ENCODE results near the gene ZNF236.

Gene ZNF236

GRCh38 chr18:76816127-76816526 is 6.2 kb upstream of the ZNF236 start:
- H3K79me2 ChIP-seq (ENCODE audit: insufficient read depth, low read length): peaks cover 34% of the 10 kb centered on the region
- no peak overlapping the region for H3K9ac ChIP-seq (ENCODE audit: low read length)
- H3K27me3 ChIP-seq (ENCODE audit: insufficient read depth, low read length): no peaks in the 10 kb centered on the region
- no peak overlapping the region for H3K4me2 ChIP-seq (ENCODE audit: low read length)
- H3K9me3 ChIP-seq (ENCODE audit: low read length): no peaks in the 10 kb centered on the region
- H3F3A ChIP-seq (ENCODE audit: insufficient read depth, low read length): no peaks in the 10 kb centered on the region
- no peak overlapping the region for H3K4me3 ChIP-seq (ENCODE audit: low read depth, low read length, poor library complexity, severe bottlenecking)
- no peak overlapping the region for H2AFZ ChIP-seq (ENCODE audit: low read length)
- TF ChIP-seq EZH2 (IDR thresholded peaks at IDR 0.05; ENCODE audit: borderline replicate concordance, low read length) (no peak), CTCF (IDR thresholded peaks at IDR 0.05; ENCODE audit: low read length) (no peak)
- H3K4me1 ChIP-seq (ENCODE audit: insufficient read depth, low read length, severe bottlenecking): peaks cover 16% of the 10 kb centered on the region
- no peaks in the 10 kb centered on the region for H4K20me1 ChIP-seq (ENCODE audit: insufficient read depth, low read length)
- no peaks in the 10 kb centered on the region for H3K9me2 ChIP-seq (ENCODE audit: low read depth, low read length)
- no peak overlapping the region for H3K27ac ChIP-seq (ENCODE audit: low read depth, low read length, poor library complexity, severe bottlenecking)
- H3K36me3 ChIP-seq (ENCODE audit: insufficient read depth, low read length): peaks cover 32% of the 10 kb centered on the region; the same call in 1 of the 2 replicates

- Histone ChIP-seq H3F3A (ENCODE audit: insufficient read depth, low read length) (no peaks in the 10 kb centered on the region), H3K36me3 (ENCODE audit: insufficient read depth, low read length) (peaks cover 35% of the 10 kb centered on the region; the same call in 1 of the 2 replicates), H3K4me3 (ENCODE audit: low read depth, low read length, poor library complexity, severe bottlenecking) (no peak overlapping the region), H3K4me2 (ENCODE audit: low read length) (no peak overlapping the region), H4K20me1 (ENCODE audit: insufficient read depth, low read length) (no peaks in the 10 kb centered on the region), H3K79me2 (ENCODE audit: insufficient read depth, low read length) (peaks cover 40% of the 10 kb centered on the region), H2AFZ (ENCODE audit: low read length) (no peak overlapping the region), H3K27ac (ENCODE audit: low read depth, low read length, poor library complexity, severe bottlenecking) (no peak overlapping the region), H3K9ac (ENCODE audit: low read length) (no peak overlapping the region), H3K4me1 (ENCODE audit: insufficient read depth, low read length, severe bottlenecking) (peaks cover 11% of the 10 kb centered on the region), H3K9me2 (ENCODE audit: low read depth, low read length) (no peaks in the 10 kb centered on the region), H3K9me3 (ENCODE audit: low read length) (no peaks in the 10 kb centered on the region), H3K27me3 (ENCODE audit: insufficient read depth, low read length) (no peaks in the 10 kb centered on the region)
- TF ChIP-seq CTCF (IDR thresholded peaks at IDR 0.05; ENCODE audit: low read length) (no peak), EZH2 (IDR thresholded peaks at IDR 0.05; ENCODE audit: borderline replicate concordance, low read length) (no peak)
Observed at GRCh38 chr18:76817888-76818611, 4.3 kb upstream of the ZNF236 start.

- Histone ChIP-seq H3K27ac (ENCODE audit: low read depth, low read length, poor library complexity, severe bottlenecking) (peak overlapping the region; percentile 33), H2AFZ (ENCODE audit: low read length) (no peak overlapping the region), H3K4me3 (ENCODE audit: low read depth, low read length, poor library complexity, severe bottlenecking) (peak overlapping the region; percentile 97), H3K9me2 (ENCODE audit: low read depth, low read length) (no peaks in the 10 kb centered on the region), H3K36me3 (ENCODE audit: insufficient read depth, low read length) (peaks cover 29% of the 10 kb centered on the region; the same call in 1 of the 2 replicates), H3K79me2 (ENCODE audit: insufficient read depth, low read length) (peaks cover 42% of the 10 kb centered on the region), H3K9ac (ENCODE audit: low read length) (peak overlapping the region; percentile 52), H3K4me1 (ENCODE audit: insufficient read depth, low read length, severe bottlenecking) (peaks cover 26% of the 10 kb centered on the region), H3F3A (ENCODE audit: insufficient read depth, low read length) (no peaks in the 10 kb centered on the region), H3K4me2 (ENCODE audit: low read length) (peak overlapping the region; percentile 71), H4K20me1 (ENCODE audit: insufficient read depth, low read length) (no peaks in the 10 kb centered on the region), H3K27me3 (ENCODE audit: insufficient read depth, low read length) (no peaks in the 10 kb centered on the region), H3K9me3 (ENCODE audit: low read length) (no peaks in the 10 kb centered on the region)
- TF ChIP-seq EZH2 (IDR thresholded peaks at IDR 0.05; ENCODE audit: borderline replicate concordance, low read length) (no peak), CTCF (IDR thresholded peaks at IDR 0.05; ENCODE audit: low read length) (no peak)
Observed at GRCh38 chr18:76819411-76820136, 2.8 kb upstream of the ZNF236 start.
